Measurements from ENCODE around the gene LBH. TPM values are rescaled to one million over a fixed set of nuclear protein-coding genes. Genes with fewer than 3 reads are reported as not detected.
A peak's percentile ranks its signal among the peaks of the same experiment; 100 is the strongest.

Gene LBH
- total RNA-seq: 62.3 and 80.5 TPM in 2 replicates
- long read RNA-seq, transcript LBH-201 (3 exons, 3,095 nt): major isoform, 134 of 155 reads
- long read RNA-seq, partial matches to known transcripts: 5 of 155 reads
- long read RNA-seq, other reads (novel, unspliced or antisense): 15 of 155 reads

DNA sequence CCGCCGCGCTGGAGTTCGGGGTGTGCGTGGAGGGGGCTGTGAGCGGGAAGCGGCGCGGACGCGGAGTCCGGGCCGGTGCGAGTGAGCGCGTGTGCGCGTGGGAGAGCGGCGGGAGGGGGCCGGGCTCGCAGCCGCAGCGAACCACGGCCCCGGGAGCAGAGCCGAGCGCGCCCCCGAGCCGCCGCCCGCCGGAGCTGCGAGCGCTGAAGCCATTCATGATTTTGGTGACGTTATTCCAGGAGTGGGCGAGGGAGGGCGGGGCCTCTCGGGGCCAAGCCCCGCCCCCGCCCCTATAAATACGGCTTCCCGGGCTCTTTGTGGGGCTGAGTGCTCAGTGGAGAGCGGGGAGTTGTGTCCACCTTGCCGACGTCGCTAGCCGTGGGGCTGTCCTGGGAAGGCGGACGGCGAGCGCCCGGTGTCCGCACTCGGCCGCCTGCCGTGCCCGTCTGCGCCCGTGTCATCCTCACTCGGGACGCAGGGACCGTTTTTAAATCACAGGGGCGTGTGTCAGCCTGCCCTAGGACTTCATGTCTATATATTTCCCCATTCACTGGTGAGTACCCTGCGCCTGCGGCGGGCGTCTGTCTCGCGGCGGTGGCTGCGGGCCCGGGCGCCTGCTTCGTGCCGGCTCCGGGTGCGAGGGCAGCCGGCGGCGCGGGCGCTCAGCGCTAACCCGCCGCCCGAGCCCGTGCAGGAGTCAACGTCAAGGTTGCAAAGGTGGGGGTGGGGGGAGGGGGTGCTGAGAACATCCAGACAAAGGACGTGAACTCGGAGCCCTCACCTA is at the start of gene LBH:
LBH (plus strand) TSS at position 323 of the 784 bp plus-strand sequence; CDS start at position 528, 205 bp downstream.
- no peaks in the 10 kb centered on the region for H3K9me3 Mint-ChIP-seq (ENCODE audit: low read depth)
- H3K27me3 Mint-ChIP-seq: peaks cover 34% of the 10 kb centered on the region
- H3K4me3 Mint-ChIP-seq (ENCODE audit: low read depth): peak within 1 kb of the TSS; percentile 85
- H3K27ac Mint-ChIP-seq: peak within 1 kb of the TSS; percentile 89
- DNase-seq (ENCODE audit: low spot score, unreplicated experiment): peak; percentile 86
- peaks cover 8% of the 10 kb centered on the region for H3K36me3 Mint-ChIP-seq (ENCODE audit: insufficient read depth)
- TF ChIP-seq, protein P1, sequence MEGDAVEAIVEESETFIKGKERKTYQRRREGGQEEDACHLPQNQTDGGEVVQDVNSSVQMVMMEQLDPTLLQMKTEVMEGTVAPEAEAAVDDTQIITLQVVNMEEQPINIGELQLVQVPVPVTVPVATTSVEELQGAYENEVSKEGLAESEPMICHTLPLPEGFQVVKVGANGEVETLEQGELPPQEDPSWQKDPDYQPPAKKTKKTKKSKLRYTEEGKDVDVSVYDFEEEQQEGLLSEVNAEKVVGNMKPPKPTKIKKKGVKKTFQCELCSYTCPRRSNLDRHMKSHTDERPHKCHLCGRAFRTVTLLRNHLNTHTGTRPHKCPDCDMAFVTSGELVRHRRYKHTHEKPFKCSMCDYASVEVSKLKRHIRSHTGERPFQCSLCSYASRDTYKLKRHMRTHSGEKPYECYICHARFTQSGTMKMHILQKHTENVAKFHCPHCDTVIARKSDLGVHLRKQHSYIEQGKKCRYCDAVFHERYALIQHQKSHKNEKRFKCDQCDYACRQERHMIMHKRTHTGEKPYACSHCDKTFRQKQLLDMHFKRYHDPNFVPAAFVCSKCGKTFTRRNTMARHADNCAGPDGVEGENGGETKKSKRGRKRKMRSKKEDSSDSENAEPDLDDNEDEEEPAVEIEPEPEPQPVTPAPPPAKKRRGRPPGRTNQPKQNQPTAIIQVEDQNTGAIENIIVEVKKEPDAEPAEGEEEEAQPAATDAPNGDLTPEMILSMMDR (IDR thresholded peaks at IDR 0.05; ENCODE audit: unreplicated experiment): no peak
- peaks cover 22% of the 10 kb centered on the region for H3K4me1 Mint-ChIP-seq (ENCODE audit: low read depth)

DNA sequence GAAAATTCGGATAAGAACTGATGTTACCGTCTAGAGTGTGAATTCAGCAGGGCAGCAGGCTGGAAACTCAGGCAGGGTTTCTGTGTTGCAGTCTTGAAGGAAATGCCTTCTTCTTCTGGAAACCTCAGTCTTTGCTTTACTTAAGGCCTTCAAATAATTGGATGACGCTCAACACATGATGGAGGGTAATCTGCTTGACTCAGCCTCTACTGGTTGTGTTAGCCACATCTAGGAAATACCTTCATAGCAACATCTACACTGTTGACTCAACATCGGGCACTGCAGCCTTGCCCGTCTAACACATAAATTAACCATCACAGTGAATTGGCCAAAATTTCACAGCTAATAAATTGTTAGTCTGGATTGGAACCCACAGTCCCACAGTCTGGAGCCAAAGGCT is 47.3 kb upstream of the LBH start:
- no peak overlapping the region for H3K4me3 Mint-ChIP-seq (ENCODE audit: low read depth)
- no peak overlapping the region for H3K27ac Mint-ChIP-seq
- peaks cover 5% of the 10 kb centered on the region for H3K27me3 Mint-ChIP-seq
- peaks cover 2% of the 10 kb centered on the region for H3K4me1 Mint-ChIP-seq (ENCODE audit: low read depth)
- DNase-seq (ENCODE audit: low spot score, unreplicated experiment): no peak
- TF ChIP-seq, protein P1 (IDR thresholded peaks at IDR 0.05; ENCODE audit: unreplicated experiment): no peak
- no peaks in the 10 kb centered on the region for H3K36me3 Mint-ChIP-seq (ENCODE audit: insufficient read depth)
- no peaks in the 10 kb centered on the region for H3K9me3 Mint-ChIP-seq (ENCODE audit: low read depth)

DNA sequence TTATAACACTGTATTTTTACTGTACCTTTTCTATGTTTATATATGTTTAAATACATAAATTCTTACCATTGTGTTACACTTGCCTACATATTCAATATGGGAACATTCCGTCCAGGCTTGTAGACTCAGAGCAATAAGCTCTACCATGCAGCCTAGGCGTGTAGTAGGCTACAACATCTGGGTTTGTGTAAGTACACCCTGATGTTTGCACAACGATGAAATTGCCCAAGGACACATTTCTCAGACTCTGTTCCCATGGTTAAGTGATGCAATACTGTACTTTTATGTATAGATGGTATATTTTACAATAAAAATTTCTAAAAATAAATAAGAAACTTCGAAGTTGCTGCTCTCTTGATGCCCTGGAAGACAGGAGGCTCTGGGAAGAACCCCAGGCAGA is 46.2 kb upstream of the LBH start:
- peaks cover 5% of the 10 kb centered on the region for H3K9me3 Mint-ChIP-seq (ENCODE audit: low read depth)

DNA sequence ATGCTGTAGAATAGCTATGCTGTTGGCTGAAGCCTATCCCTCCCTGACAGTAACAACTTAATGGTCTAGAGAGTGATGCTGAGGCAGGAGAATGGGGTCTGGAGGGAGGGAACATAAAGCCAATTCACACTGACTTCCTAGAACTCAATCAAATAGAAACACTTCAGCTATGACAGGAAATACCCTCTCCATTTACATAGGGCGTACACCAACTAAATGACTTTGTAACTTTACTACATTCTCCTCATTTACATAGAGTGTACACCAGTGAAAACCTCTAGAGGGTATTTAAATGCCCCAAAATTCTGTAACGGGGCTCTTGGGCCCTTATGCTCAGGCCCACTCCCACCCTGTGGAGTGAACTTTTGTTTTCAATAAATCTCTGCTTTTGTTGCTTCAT is 43.0 kb upstream of the LBH start:
- Mint-ChIP-seq H3K36me3 (ENCODE audit: insufficient read depth) (no peaks in the 10 kb centered on the region), H3K4me1 (ENCODE audit: low read depth) (peaks cover 4% of the 10 kb centered on the region), H3K9me3 (ENCODE audit: low read depth) (peaks cover 5% of the 10 kb centered on the region), H3K27ac (no peak overlapping the region), H3K27me3 (peaks cover 5% of the 10 kb centered on the region), H3K4me3 (ENCODE audit: low read depth) (no peak overlapping the region)
- DNase-seq (ENCODE audit: low spot score, unreplicated experiment): no peak
- TF ChIP-seq, protein P1 (IDR thresholded peaks at IDR 0.05; ENCODE audit: unreplicated experiment): no peak

More for the DNA sequence above, 46.2 kb upstream of the LBH start:
- H3K27me3 Mint-ChIP-seq: peaks cover 5% of the 10 kb centered on the region
- peaks cover 2% of the 10 kb centered on the region for H3K4me1 Mint-ChIP-seq (ENCODE audit: low read depth)
- TF ChIP-seq, protein P1 (IDR thresholded peaks at IDR 0.05; ENCODE audit: unreplicated experiment): no peak
- no peak overlapping the region for H3K4me3 Mint-ChIP-seq (ENCODE audit: low read depth)
- no peak for DNase-seq (ENCODE audit: low spot score, unreplicated experiment)
- H3K36me3 Mint-ChIP-seq (ENCODE audit: insufficient read depth): no peaks in the 10 kb centered on the region
- no peak overlapping the region for H3K27ac Mint-ChIP-seq

DNA sequence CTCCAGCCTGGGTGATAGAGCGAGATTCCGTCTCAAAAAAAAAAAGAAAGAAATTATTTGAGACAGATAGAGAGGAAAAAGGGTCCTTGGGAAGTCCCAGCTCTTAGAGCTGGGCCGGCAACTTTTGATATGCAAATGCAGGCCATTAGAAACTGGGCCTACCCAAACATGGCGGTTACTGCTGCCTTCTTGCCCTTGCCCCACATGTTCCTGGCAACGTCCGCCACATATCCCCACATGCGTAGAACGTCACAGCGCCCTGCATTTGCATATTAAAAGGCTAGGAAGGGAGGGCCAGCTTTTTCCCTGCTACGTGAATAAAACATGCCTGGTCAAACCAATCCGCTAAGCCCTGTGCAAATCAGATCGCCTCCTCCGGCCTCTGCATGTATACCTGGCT is 40.7 kb upstream of the LBH start:
- H3K9me3 Mint-ChIP-seq (ENCODE audit: low read depth): peaks cover 5% of the 10 kb centered on the region
- H3K27me3 Mint-ChIP-seq: peaks cover 20% of the 10 kb centered on the region
- TF ChIP-seq, protein P1 (IDR thresholded peaks at IDR 0.05; ENCODE audit: unreplicated experiment): no peak
- H3K4me3 Mint-ChIP-seq (ENCODE audit: low read depth): no peak overlapping the region
- DNase-seq (ENCODE audit: low spot score, unreplicated experiment): no peak
- H3K27ac Mint-ChIP-seq: no peak overlapping the region
- H3K36me3 Mint-ChIP-seq (ENCODE audit: insufficient read depth): no peaks in the 10 kb centered on the region
- H3K4me1 Mint-ChIP-seq (ENCODE audit: low read depth): peaks cover 4% of the 10 kb centered on the region
